Gastroesophageal sphincter (tissue), 4 donors: ENCODE data around the gene NPPB. TPM values are rescaled to one million over a fixed set of nuclear protein-coding genes. Genes with fewer than 3 reads are reported as not detected.
"Not testable (repeated sequence)": the region's sequence is repeated elsewhere in the genome, so short reads cannot be mapped to it uniquely, and the experiment has no call there.

ENCODE experiments used
- ATAC-seq: fragments of 150-250 bp; one replicate; pipeline ENCODE4 v1.9.1; 2016; ENCODE audit warnings: mild to moderate bottlenecking, moderate library complexity
- H3K27ac ChIP-seq, 4 donors: fragments of 200-600 bp; sonication (generic) in 3 of 4; 1 replicate in 3 of 4; 2 replicates in 1 of 4; pipeline ENCODE4 v1.5.1; 2016 to 2019
- H3K27me3 ChIP-seq: fragments of 200-600 bp; sonication (generic); one replicate; pipeline ENCODE4 v1.5.1; 2019
- H3K36me3 ChIP-seq, 2 donors: fragments of 200-600 bp; sonication (generic); one replicate each; pipeline ENCODE4 v1.5.1; 2019; ENCODE audit warnings: control low read depth in 1 of 2
- H3K4me1 ChIP-seq, 3 donors: fragments of 200-600 bp; sonication (generic); 1 replicate in 2 of 3; 2 replicates in 1 of 3; pipeline ENCODE4 v1.5.1; 2016 to 2019; ENCODE audit warnings: control low read depth in 2 of 3
- H3K4me3 ChIP-seq, 2 donors: fragments of 200-600 bp; sonication (generic); one replicate each; pipeline ENCODE4 v1.5.1; 2019; ENCODE audit warnings: mild to moderate bottlenecking in 1 of 2, moderate library complexity in 1 of 2
- H3K9me3 ChIP-seq, 3 donors: fragments of 200-600 bp; sonication (generic); one replicate each; pipeline ENCODE4 v1.5.1; 2017 to 2019; ENCODE audit warnings: control low read depth in 2 of 3
- EP300 ChIP-seq: sonication (generic); formaldehyde crosslinking; IDR thresholded peaks from one replicate; pipeline ENCODE4 v1.6.1; 2017; ENCODE audit warnings: antibody characterized with exemption, mild to moderate bottlenecking
- POLR2A ChIP-seq, 2 donors: fragments of 450-650 bp; IDR thresholded peaks; one replicate each; pipeline ENCODE4 v1.6.1; 2017; ENCODE audit warnings: antibody characterized with exemption in 2 of 2, mild to moderate bottlenecking in 2 of 2, moderate library complexity in 1 of 2
- POLR2AphosphoS5 ChIP-seq: sonication (generic); formaldehyde crosslinking; IDR thresholded peaks from one replicate; pipeline ENCODE4 v1.6.1; 2017; ENCODE audit warnings: antibody characterized with exemption
- WGBS, 2 donors: methylation state at CpG; one replicate each; pipeline ENCODE4 v1.1.5; 2018; ENCODE audit warnings: low coverage in 1 of 2; 5-methylcytosine and 5-hydroxymethylcytosine counted together
- total RNA-seq, 4 donors: library from RNA; depleted of rRNA; stranded (reverse); fragments of >200 nt; gene quantifications; one replicate each; pipeline ENCODE4 v1.1.0, GENCODE V29; 2016
- TF ChIP-seq, protein P1 (sequence below), 4 experiments: fragments of 200-600 bp in 2 of 4; fragments of 450-650 bp in 2 of 4; sonication (generic) in 1 of 4; IDR thresholded peaks; one replicate each; pipeline ENCODE4 v1.5.1; 2017 to 2019; ENCODE audit warnings: antibody characterized with exemption in 4 of 4, mild to moderate bottlenecking in 2 of 4, moderate library complexity in 2 of 4

Gene NPPB
- total RNA-seq, 4 donors from 2014 or later: not detected

DNA sequence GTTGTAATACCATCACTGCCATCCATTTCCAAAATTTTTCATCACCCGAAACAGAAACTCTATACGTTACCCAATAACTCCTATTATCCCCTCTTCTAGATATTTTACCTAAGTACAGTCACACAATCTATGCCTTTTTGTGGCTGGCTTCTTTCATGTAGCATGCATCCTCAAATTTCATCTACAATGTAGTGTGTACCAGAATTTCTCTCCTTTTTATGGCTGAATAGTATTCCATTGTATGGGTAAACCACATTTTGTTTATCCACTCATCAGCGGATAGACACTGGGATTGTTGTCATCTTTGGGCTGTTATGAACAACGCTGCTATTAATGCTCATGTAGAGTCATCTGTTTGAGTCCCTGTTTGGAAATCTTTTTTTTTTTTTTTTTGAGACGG, 46.2 kb upstream of the NPPB start:
- Histone ChIP-seq H3K4me1 (peaks cover 0 to 10% (median 0%) of the 10 kb centered on the region in 3 donors), H3K27ac (no peak overlapping the region), H3K4me3 (no peak overlapping the region), H3K36me3 (no peaks in the 10 kb centered on the region), H3K9me3 (no peaks in the 10 kb centered on the region), H3K27me3 (peaks cover 5% of the 10 kb centered on the region)
- ATAC-seq: no peak
- 89 to 93% methylated on average over 3 to 4 of the region's 5 CpGs for WGBS, 2 donors
- TF ChIP-seq POLR2A (IDR thresholded peaks at IDR 0.05) (no peak), EP300 (no peak), POLR2AphosphoS5 (no peak)
- TF ChIP-seq, protein P1, sequence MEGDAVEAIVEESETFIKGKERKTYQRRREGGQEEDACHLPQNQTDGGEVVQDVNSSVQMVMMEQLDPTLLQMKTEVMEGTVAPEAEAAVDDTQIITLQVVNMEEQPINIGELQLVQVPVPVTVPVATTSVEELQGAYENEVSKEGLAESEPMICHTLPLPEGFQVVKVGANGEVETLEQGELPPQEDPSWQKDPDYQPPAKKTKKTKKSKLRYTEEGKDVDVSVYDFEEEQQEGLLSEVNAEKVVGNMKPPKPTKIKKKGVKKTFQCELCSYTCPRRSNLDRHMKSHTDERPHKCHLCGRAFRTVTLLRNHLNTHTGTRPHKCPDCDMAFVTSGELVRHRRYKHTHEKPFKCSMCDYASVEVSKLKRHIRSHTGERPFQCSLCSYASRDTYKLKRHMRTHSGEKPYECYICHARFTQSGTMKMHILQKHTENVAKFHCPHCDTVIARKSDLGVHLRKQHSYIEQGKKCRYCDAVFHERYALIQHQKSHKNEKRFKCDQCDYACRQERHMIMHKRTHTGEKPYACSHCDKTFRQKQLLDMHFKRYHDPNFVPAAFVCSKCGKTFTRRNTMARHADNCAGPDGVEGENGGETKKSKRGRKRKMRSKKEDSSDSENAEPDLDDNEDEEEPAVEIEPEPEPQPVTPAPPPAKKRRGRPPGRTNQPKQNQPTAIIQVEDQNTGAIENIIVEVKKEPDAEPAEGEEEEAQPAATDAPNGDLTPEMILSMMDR (IDR thresholded peaks at IDR 0.05): no peak

DNA sequence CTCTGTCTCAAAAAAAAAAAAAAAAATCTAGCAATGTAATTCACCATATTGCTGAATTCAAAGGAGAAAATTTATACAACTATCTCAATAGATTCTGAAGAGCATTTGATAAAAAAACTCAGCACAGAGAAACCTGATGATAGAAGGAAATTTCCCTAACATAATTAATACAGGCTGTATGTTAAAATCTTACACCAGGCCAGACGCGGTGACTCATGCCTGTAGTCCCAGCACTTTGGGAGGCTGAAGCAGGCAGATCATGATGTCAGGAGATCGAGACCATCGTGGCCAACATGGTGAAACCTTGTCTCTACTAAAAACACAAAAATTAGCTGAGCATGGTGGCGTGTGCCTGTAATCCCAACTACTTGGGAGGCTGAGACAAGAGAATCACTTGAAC, 45.4 kb upstream of the NPPB start:
- H3K9me3 ChIP-seq, H3K4me3 ChIP-seq, ATAC-seq, H3K4me1 ChIP-seq, H3K27ac ChIP-seq, H3K36me3 ChIP-seq: not testable (repeated sequence)
- peaks cover 14% of the 10 kb centered on the region for H3K27me3 ChIP-seq
- WGBS, 2 donors: 90 to 92% methylated on average over 2 to 3 of the region's 5 CpGs

DNA sequence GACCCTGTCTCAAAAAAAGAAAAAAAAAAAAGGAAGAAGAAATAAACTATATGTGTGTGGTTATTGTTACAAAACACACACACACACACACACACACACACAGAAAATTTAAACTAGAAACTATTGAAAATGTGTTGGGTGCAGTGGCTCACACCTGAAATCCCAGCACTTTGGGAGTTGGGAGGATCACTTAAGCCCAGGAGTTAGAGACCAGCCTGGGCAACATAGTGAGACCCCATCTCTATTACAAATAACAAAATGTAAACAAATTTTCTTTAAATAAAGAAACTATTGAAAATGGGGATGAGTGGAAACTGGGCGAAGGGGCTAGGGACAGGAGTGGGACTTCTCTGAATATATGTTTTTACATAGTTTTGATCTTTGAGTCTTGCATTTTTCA, 44.5 kb upstream of the NPPB start:
- Histone ChIP-seq H3K27ac (no peak overlapping the region), H3K4me3 (no peak overlapping the region), H3K36me3 (no peaks in the 10 kb centered on the region), H3K27me3 (peaks cover 23% of the 10 kb centered on the region), H3K4me1 (no peaks in the 10 kb centered on the region), H3K9me3 (no peaks in the 10 kb centered on the region)
- ATAC-seq: no peak
- WGBS, 2 donors: 100% methylated on average over 1 of the region's 1 CpG
- TF ChIP-seq EP300: no peak
- no peak for TF ChIP-seq POLR2AphosphoS5
- no peak for TF ChIP-seq POLR2A (IDR thresholded peaks at IDR 0.05)
- TF ChIP-seq, protein P1 (IDR thresholded peaks at IDR 0.05): no peak

DNA sequence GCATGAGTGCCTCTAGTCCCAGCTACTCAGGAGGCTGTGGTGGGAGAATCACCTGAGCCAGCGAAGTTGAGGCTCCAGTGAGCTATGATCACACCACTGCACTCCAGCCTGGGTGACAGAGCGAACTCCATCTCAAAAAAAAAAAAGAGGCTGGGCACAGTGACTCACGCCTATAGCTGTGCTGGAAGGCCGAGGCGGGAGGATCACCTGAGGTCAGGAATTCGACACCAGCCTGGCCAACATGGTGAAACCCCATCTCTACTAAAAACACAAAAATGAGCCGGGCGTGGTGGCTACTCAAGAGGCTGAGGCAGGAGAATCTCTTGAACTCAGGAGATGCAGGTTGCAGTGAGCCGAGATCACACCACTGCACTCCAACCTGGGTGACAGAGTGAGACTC, 42.7 kb upstream of the NPPB start:
- not testable (repeated sequence) for H3K36me3 ChIP-seq, H3K9me3 ChIP-seq, H3K4me3 ChIP-seq, H3K27ac ChIP-seq, ATAC-seq, H3K4me1 ChIP-seq
- H3K27me3 ChIP-seq: peaks cover 39% of the 10 kb centered on the region
- 55 to 60% methylated on average over 5 to 8 of the region's 9 CpGs for WGBS, 2 donors

DNA sequence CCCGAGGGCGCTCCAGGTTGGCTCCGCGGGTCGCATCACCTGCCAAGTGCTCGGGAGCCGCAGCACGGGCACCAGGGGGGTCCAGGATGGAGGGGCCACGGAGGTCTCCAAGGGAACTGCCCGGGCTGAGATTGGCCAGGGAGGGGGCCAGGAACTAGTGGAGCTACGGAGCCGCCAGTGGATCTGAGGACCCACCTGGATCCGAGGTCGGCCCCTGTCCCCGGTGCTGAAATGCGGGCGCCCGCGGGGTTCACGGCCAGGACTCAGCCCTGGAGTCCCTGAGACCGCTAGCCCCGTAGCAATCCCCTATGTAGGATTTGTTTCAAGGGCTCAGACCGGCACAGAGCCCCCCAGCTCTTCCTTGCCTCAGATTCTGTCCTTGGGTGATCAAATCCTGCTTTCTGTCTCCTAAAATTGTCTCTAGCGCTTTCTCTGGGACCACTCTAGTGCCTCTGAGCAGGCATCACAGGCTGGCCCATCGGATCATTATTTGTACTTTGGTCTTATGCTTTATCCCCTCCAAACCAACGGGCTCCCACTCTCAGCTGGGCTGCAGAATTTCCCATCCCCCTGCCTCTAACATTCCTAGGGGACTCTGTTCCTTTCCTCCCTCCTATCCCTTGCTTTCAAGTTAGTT, 40.2 kb upstream of the NPPB start:
- WGBS, 2 donors: 46% methylated on average over 4 of the region's 26 CpGs; no CpG with 5 or more reads in 1 of the 2 donors
- no peak for ATAC-seq
- TF ChIP-seq, protein P1 (IDR thresholded peaks at IDR 0.05): no peak
- TF ChIP-seq POLR2AphosphoS5: no peak
- TF ChIP-seq POLR2A (IDR thresholded peaks at IDR 0.05): no peak
- TF ChIP-seq EP300: no peak
- peaks cover 61% of the 10 kb centered on the region for H3K27me3 ChIP-seq
- H3K4me3 ChIP-seq: no peak overlapping the region
- H3K36me3 ChIP-seq: no peaks in the 10 kb centered on the region
- no peak overlapping the region for H3K27ac ChIP-seq
- no peaks in the 10 kb centered on the region for H3K4me1 ChIP-seq
- H3K9me3 ChIP-seq: no peaks in the 10 kb centered on the region

DNA sequence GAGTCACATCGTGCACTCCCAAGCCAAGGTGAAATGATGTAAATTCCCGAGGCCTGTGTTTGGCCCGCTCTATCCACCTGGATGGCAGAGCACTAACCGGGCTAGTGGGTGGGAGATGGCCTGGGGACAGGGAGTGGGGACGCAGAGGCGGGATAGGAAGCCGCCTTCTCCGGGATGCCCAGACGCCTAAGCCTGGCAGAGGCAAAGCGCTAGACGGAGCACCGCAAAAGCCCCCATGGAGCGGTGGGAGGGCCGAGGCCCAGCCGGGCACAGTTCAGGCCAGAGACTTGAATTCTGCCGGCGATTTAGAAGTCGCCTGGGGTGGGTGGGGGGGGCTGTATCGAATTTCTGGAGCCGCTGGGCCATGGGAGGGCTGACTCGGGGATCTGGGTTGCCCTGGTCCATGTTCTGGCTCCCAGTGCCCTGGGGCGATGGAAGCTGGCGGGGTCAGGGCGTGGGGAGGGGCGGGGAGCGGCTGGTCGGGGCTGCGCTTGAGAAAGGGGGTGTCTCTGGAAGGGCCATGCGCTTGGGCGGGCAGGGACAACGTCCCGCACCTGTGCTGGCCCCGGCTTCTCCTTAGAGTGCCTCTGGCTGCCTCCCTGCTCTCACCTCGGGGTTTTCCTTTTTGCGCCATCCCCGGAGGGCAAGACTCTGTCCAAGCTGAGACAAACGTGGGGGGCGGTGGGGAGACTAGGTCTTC, 39.5 kb upstream of the NPPB start:
- Histone ChIP-seq H3K36me3 (no peaks in the 10 kb centered on the region), H3K9me3 (no peaks in the 10 kb centered on the region), H3K4me3 (no peak overlapping the region), H3K27me3 (peaks cover 68% of the 10 kb centered on the region), H3K27ac (no peak overlapping the region), H3K4me1 (no peaks in the 10 kb centered on the region)
- TF ChIP-seq, protein P1 (IDR thresholded peaks at IDR 0.05): no peak
- TF ChIP-seq EP300 (no peak), POLR2A (IDR thresholded peaks at IDR 0.05) (no peak), POLR2AphosphoS5 (no peak)
- WGBS, 2 donors: 17 to 63% methylated on average over 4 to 14 of the region's 38 CpGs
- ATAC-seq: no peak

DNA sequence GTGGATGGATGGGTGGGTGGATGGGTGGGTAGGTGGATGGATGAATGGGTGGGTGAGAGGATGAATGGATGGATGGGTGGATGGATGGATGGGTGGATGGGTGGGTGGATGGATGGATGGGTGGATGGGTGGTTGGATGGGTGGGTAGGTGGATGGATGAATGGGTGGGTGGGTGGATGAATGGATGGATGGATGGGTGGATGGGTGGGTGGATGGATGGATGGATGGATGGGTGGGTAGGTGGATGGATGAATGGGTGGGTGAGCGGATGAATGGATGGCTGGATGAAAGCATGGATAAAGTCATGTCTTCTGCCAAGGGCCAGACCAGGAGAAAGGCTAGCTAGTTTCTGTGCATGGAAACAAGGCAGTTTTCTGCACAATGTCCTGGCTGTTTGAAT, 35.8 kb upstream of the NPPB start:
- WGBS, 2 donors: 64 to 80% methylated on average over 1 of the region's 1 CpG

More for the DNA sequence above, 35.8 kb upstream of the NPPB start:
- not testable (repeated sequence) for H3K4me1 ChIP-seq, H3K9me3 ChIP-seq, H3K36me3 ChIP-seq, ATAC-seq, H3K27ac ChIP-seq, H3K4me3 ChIP-seq
- H3K27me3 ChIP-seq: peaks cover 81% of the 10 kb centered on the region
